OCI-LY7 (cell line): Measurements from ENCODE around the gene IL37.
"Not testable (repeated sequence)": the region's sequence is repeated elsewhere in the genome, so short reads cannot be mapped to it uniquely, and the experiment has no call there.

Experiments
- EZH2phosphoT487 ChIP-seq: fragments of 200-600 bp; sonication (generic); IDR thresholded peaks from 2 replicates; pipeline ENCODE4 v1.6.1; 2018; ENCODE audit warnings: low read depth, borderline replicate concordance, mild to moderate bottlenecking, mixed run types, antibody characterized with exemption, low read length, moderate library complexity, mixed read lengths
- TF ChIP-seq, protein P1 (sequence below): fragments of 200-600 bp; sonication (generic); conservative IDR thresholded peaks from 2 replicates; pipeline ENCODE4 v1.5.1; 2014; ENCODE audit warnings: mild to moderate bottlenecking, antibody characterized with exemption, low read length, moderate library complexity, mixed read lengths

DNA sequence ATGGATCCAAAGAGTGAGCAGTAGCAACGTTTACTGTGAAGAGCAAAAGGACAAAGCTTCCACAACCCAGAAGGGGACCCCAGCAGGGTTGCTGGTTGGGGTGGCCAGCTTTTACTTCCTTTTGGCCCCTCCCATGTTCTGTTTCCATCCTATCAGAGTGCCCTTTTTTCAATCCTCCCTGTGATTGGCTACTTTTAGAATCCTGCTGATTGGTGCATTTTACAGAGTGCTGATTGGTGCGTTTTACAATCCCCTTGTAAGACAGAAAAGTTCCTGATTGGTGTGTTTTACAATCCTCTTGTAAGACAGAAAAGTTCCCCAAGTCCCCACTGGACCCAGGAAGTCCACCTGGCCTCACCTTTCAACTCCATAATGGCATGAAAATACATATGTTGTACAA lies 2.4 kb upstream of the IL37 start:
- TF ChIP-seq, protein P1, sequence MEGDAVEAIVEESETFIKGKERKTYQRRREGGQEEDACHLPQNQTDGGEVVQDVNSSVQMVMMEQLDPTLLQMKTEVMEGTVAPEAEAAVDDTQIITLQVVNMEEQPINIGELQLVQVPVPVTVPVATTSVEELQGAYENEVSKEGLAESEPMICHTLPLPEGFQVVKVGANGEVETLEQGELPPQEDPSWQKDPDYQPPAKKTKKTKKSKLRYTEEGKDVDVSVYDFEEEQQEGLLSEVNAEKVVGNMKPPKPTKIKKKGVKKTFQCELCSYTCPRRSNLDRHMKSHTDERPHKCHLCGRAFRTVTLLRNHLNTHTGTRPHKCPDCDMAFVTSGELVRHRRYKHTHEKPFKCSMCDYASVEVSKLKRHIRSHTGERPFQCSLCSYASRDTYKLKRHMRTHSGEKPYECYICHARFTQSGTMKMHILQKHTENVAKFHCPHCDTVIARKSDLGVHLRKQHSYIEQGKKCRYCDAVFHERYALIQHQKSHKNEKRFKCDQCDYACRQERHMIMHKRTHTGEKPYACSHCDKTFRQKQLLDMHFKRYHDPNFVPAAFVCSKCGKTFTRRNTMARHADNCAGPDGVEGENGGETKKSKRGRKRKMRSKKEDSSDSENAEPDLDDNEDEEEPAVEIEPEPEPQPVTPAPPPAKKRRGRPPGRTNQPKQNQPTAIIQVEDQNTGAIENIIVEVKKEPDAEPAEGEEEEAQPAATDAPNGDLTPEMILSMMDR = not testable (repeated sequence)
- TF ChIP-seq EZH2phosphoT487 = not testable (repeated sequence)
